ENCODE measurements around the gene HLA-DRA. TPM values are rescaled to one million over a fixed set of nuclear protein-coding genes. Genes with fewer than 3 reads are reported as not detected.

HLA-DRA gene
- total and polyA plus RNA-seq, 2 of the 8 experiments (the other 6 are each of a cell fraction or from before 2014, with no cell fraction given): 5.0 to 6.2 TPM

GRCh38 chr6:32427218-32427617 is 12.5 kb upstream of the HLA-DRA start:
- H2BK12ac ChIP-seq (ENCODE audit: low read depth, low read length): no peak overlapping the region
- no peak overlapping the region for H3K14ac ChIP-seq (ENCODE audit: insufficient read length)
- no peak overlapping the region for H2BK15ac ChIP-seq (ENCODE audit: low read length)
- no peak overlapping the region for H3K4ac ChIP-seq (replicated peaks; ENCODE audit: insufficient read length, low read depth, low read length)
- ChIA-PET CTCF (ENCODE audit: partially characterized antibody) (interaction anchor here (1.2 to 4.9 kb wide), 2 partner anchors 12 to 414 kb away, joined by 4 to 42 read pairs; no protein-coding TSS in a partner anchor), POLR2A (ENCODE audit: partially characterized antibody) (no interaction called here)
- no peak overlapping the region for H3K23ac ChIP-seq (ENCODE audit: insufficient read length)
- no peak overlapping the region for H3K56ac ChIP-seq (replicated peaks; ENCODE audit: insufficient read length, low read depth, low read length)
- no peak overlapping the region for H3K9ac ChIP-seq (replicated peaks in 1 of 4; ENCODE audit: extremely low read depth in 1 of 4, low read depth in 3 of 4, low read length in 3 of 4)
- H2BK5ac ChIP-seq (ENCODE audit: low read depth, low read length): no peak overlapping the region
- no peaks in the 10 kb centered on the region for H3K27me3 ChIP-seq (replicated peaks in 1 of 4; ENCODE audit: control insufficient read depth in 3 of 4, extremely low read depth in 1 of 4, insufficient read depth in 3 of 4, low read length in 3 of 4)
- no peaks in the 10 kb centered on the region for H3K79me1 ChIP-seq (ENCODE audit: low read depth, low read length)
- H2BK20ac ChIP-seq (ENCODE audit: low read length): no peak overlapping the region
- no peak for DNase-seq (ENCODE audit: low read depth in 1 of 2, low spot score in 2 of 2)
- no peak overlapping the region for H2BK120ac ChIP-seq (replicated peaks; ENCODE audit: low read depth, low read length)
- no peaks in the 10 kb centered on the region for H3K36me3 ChIP-seq (ENCODE audit: control insufficient read depth in 2 of 4, insufficient read depth in 4 of 4, low read length in 3 of 4)
- H4K20me1 ChIP-seq (replicated peaks in 1 of 2; ENCODE audit: control insufficient read depth in 1 of 2, insufficient read depth in 2 of 2, low read length in 2 of 2): no peaks in the 10 kb centered on the region
- no peaks in the 10 kb centered on the region for H3K79me2 ChIP-seq (ENCODE audit: control insufficient read depth in 1 of 2, insufficient read depth in 2 of 2, low read length in 2 of 2)
- H3K9me3 ChIP-seq (ENCODE audit: insufficient read depth in 2 of 2, low read depth in 1 of 2, low read length in 1 of 2): no peaks in the 10 kb centered on the region
- no peak overlapping the region for H2AFZ ChIP-seq (ENCODE audit: low read length)
- no peak overlapping the region for H2AK5ac ChIP-seq (ENCODE audit: low read depth, low read length)
- H3K4me1 ChIP-seq (replicated peaks in 1 of 4; ENCODE audit: control insufficient read depth in 3 of 4, insufficient read depth in 4 of 4, low read length in 3 of 4): no peaks in the 10 kb centered on the region
- no peak overlapping the region for H3K4me3 ChIP-seq (ENCODE audit: extremely low read depth in 1 of 4, insufficient read depth in 2 of 4, low read depth in 3 of 4, low read length in 4 of 4)
- no peak overlapping the region for H4K91ac ChIP-seq (replicated peaks; ENCODE audit: insufficient read length, low read length)
- H3K4me2 ChIP-seq (ENCODE audit: insufficient read depth in 1 of 2, low read depth in 2 of 2, low read length in 2 of 2): no peak overlapping the region
- 94% methylated on average over 1 of the region's 1 CpG; no CpG with 5 or more reads in 1 of the 2 experiments for WGBS, 2 experiments (ENCODE audit: extremely low coverage in 1 of 2, insufficient coverage in 1 of 2, insufficient read length in 1 of 2, insufficient replicate concordance in 2 of 2, low coverage in 1 of 2, low lambda C conversion rate in 2 of 2, missing lambda C conversion rate in 1 of 2)
- no peak for FAIRE-seq
- H3K18ac ChIP-seq (ENCODE audit: extremely low read depth, low read length): no peak overlapping the region
- H3K23me2 ChIP-seq (ENCODE audit: low read depth, low read length): no peaks in the 10 kb centered on the region
- no peak overlapping the region for H4K8ac ChIP-seq (ENCODE audit: extremely low read depth, insufficient read depth, low read length)
- no peak for TF ChIP-seq TAF1 (IDR thresholded peaks at IDR 0.05; ENCODE audit: low read depth, low read length)
- TF ChIP-seq RFX5 (IDR thresholded peaks at IDR 0.05; ENCODE audit: borderline replicate concordance, low read depth, low read length): no peak
- peak in 1 of 2 experiments; percentile 2; a peak in 1 of 4 replicates for TF ChIP-seq RAD21 (IDR thresholded peaks at IDR 0.05 in 1 of 2, conservative IDR thresholded peaks at IDR 0.05 in 1 of 2; ENCODE audit: low read depth in 2 of 2, low read length in 2 of 2)
- no peak for TF ChIP-seq YY1 (IDR thresholded peaks at IDR 0.05; ENCODE audit: low read depth, low read length)
- H3K27ac ChIP-seq (ENCODE audit: low read depth, low read length): no peak overlapping the region
- H4K5ac ChIP-seq (ENCODE audit: insufficient read length, low read depth, low read length): no peak overlapping the region

Measured in H1 (cell line).